Right cardiac atrium (tissue), 5 donors: ENCODE data around the gene SLC12A2. TPM values are rescaled to one million over a fixed set of nuclear protein-coding genes. Genes with fewer than 3 reads are reported as not detected.

Experiments
- ATAC-seq, 2 donors: fragments of 200-7000 bp; cut with Tn5 transposase; one replicate each; pipeline versions ENCODE4 v1.8.0 to v1.9.1; 2020; ENCODE audit warnings: moderate library complexity in 2 of 2, mild to moderate bottlenecking in 1 of 2
- DNase-seq, 3 donors: peaks; one replicate each; pipeline ENCODE4 v3.0.0-alpha.2; 2020
- H3K27ac ChIP-seq: one replicate; pipeline ENCODE4 v1.5.1; 2013; ENCODE audit warnings: mild to moderate bottlenecking, low read length, control low read depth, moderate library complexity
- H3K27me3 ChIP-seq: one replicate; pipeline ENCODE4 v1.6.1; 2013; ENCODE audit not compliant: control insufficient read depth, insufficient read depth
- H3K4me1 ChIP-seq: one replicate; pipeline ENCODE4 v1.6.1; 2013; ENCODE audit warnings: low read length; ENCODE audit not compliant: control insufficient read depth, insufficient read depth
- H3K4me3 ChIP-seq: one replicate; pipeline ENCODE4 v1.5.1; 2013; ENCODE audit warnings: low read length, control low read depth
- H3K9me3 ChIP-seq: one replicate; pipeline ENCODE4 v1.6.1; 2013; ENCODE audit warnings: low read length; ENCODE audit not compliant: control insufficient read depth
- WGBS: extraction: QIAGEN DNeasy Blood & Tissue Kit; methylation state at CpG from one replicate; pipeline ENCODE4 v1.1.7; 2013; 5-methylcytosine and 5-hydroxymethylcytosine counted together
- intact Hi-C, 4 donors: fragments of 100-400 bp; cut with DNase I; formaldehyde crosslinking; loops; one replicate each; pipeline versions ENCODE4 v1.11.0 to v1.14.0; 2022 to 2023
- polyA plus RNA-seq: library from polyadenylated mRNA; stranded (reverse); fragments of 200-250 nt; gene quantifications from one replicate; pipeline ENCODE4 v1.2.3, GENCODE V29; 2013
- total RNA-seq, 4 donors: library from RNA; stranded (reverse); fragmentation: NEBNext Ultra II Directional; extraction: Animal tissue kit (Norgen Biotek cat#: 25700); gene quantifications; one replicate each; pipeline ENCODE4 v1.2.1, GENCODE V29; 2021
- donor health status: healthy with polysubstance abuse.
- donor health status: DM: no; HTN: yes; CAD: no.
- donor health status: DM: no; HTN: no; CAD: no.
- donor health status: DM: no; HTN: yes; CAD: no; lungs with severe emphysema.
- donor health status: DM: yes; HTN: yes; CAD: no.

Gene SLC12A2
- total and polyA plus RNA-seq, 5 donors, result 2.4 to 18.7 (median 9.1) TPM

DNA sequence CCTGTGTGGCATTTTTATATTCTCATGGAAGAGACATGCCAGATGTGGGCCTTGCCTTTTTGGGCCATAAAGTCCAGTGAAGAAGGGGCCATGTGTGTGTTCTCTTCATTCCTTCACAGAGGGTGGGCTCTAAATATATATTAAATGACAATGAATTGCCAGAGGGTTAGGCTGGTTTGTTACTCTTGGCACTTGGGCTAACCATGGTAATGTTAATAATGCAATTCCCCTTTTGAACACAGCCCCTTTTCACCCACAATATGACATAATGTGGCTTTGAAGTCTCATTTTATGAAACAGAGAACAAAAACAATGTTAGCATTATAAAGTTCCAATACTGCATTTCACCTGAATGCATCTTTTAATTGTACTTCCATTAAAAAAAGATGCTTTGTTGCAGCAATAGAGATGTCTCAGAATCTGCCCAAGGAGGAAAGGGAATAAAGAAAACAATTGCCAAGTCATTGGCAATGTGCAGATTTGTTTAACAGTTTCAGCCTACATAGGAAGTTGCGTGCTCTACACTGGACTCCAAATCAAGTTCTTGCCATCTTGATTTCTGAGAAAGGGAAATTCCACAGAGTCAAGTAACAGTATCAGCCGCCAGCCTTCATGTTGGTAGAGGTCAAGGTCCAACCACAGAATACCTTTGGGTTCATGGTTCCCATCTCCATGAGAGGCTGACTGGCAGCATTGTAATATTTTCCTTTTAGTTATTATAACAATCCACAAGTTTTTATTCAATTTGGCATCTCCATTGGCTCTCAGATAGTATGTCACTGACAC, 141.9 kb downstream of the SLC12A2 start:
- Histone ChIP-seq H3K4me1 (no peaks in the 10 kb centered on the region), H3K4me3 (no peak overlapping the region), H3K9me3 (no peaks in the 10 kb centered on the region), H3K27ac (no peak overlapping the region), H3K27me3 (no peaks in the 10 kb centered on the region)
- DNase-seq, result no peak
- intact Hi-C loops, result loop anchor here in 1 of 4 donors (5.0 kb wide), 1 partner anchor 277 kb away; no protein-coding TSS in a partner anchor
- WGBS, result 96% methylated on average over 2 of the region's 2 CpGs
- no peak for ATAC-seq

DNA sequence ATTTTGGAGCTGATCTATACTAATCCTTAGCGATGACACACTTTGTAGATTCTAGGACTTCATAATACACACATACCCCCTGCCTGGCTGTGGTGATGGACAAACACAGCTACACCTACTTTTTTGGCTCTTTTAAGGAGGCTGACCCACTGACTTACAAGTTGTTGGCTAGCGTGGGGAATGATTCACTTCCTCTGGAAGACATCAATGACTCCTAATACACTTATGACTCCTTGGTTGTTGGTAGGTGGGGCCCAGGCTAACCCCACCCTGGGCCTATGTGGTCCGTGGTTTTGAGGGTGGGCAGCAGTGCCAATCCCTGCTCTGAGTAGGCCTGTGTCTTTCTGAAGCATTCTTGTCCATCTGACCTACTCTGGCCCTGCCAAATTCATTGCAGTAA, 144.4 kb downstream of the SLC12A2 start:
- no peaks in the 10 kb centered on the region for H3K4me1 ChIP-seq
- H3K27me3 ChIP-seq, result no peaks in the 10 kb centered on the region
- WGBS, result 55% methylated on average over 3 of the region's 3 CpGs
- H3K9me3 ChIP-seq, result no peaks in the 10 kb centered on the region
- ATAC-seq (peak; percentile 16 to 92), DNase-seq (no peak)
- no peak overlapping the region for H3K27ac ChIP-seq
- intact Hi-C loops, result loop anchor here in 1 of 4 donors (5.0 kb wide), 1 partner anchor 274 kb away; no protein-coding TSS in a partner anchor
- no peak overlapping the region for H3K4me3 ChIP-seq

DNA sequence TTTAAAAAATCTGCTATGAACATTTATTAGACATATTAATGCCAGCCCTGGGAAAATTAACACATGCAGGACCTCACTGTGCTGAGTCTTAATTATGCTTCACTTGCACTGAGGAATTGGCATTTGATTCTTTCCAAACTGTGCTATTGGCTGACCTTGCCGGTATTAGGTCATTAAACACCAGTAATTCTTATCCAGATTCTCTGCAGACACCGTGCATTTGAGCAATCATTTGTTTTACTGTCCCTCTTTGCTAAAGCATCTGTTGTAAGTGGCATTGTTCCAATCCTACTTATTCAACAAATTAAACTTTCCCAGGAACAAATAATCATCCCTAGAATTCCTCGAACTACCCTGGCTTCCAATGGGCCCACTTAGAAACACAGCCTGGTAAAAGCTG, 145.0 kb downstream of the SLC12A2 start:
- ATAC-seq (peak; percentile 31 to 61), DNase-seq (no peak)
- WGBS, result 33% methylated on average over 3 of the region's 3 CpGs
- Histone ChIP-seq H3K27me3 (no peaks in the 10 kb centered on the region), H3K4me1 (no peaks in the 10 kb centered on the region), H3K4me3 (no peak overlapping the region), H3K9me3 (no peaks in the 10 kb centered on the region), H3K27ac (no peak overlapping the region)
- intact Hi-C loops, result loop anchor here in 1 of 4 donors (5.0 kb wide), 1 partner anchor 274 kb away; no protein-coding TSS in a partner anchor

DNA sequence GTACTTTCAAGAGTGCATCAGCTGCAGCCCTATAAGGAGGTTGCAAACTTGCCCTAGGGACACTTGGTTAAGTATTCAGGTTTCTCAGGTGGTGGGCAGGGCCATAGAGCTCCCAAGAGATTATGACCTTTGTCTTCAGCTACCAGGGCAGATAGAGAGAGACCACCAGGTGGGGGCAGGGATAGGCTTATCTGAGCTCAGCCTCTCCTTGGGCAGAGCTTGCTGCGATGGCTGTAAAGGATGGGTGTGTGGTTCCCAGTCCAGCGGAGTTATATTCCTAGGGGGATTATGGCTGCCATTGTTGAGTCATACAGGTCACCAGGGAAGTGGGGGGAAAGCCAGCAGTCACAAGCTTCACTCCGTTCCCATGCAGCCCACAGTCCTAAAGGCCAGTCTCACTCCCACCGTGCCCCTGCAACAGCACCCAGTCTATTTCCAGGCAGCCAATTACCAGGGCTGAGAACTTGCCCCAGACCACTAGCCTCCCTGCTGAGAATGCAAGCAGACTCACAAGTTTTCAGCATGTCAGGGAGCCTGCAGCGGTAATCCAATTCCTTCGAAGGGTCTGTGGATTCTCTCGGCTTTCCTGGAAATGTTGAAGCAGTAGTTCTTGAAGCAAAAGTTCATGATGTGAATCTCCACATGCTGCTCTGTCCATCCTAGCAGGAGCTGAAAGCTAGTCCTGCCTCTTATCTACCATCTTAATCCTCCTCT, 151.5 kb downstream of the SLC12A2 start:
- no peak for DNase-seq
- H3K9me3 ChIP-seq, result no peaks in the 10 kb centered on the region
- no peaks in the 10 kb centered on the region for H3K4me1 ChIP-seq
- intact Hi-C loops, result no loop called here
- WGBS, result 92% methylated on average over 7 of the region's 7 CpGs
- H3K4me3 ChIP-seq, result no peak overlapping the region
- H3K27ac ChIP-seq, result no peak overlapping the region
- ATAC-seq, result no peak
- no peaks in the 10 kb centered on the region for H3K27me3 ChIP-seq

DNA sequence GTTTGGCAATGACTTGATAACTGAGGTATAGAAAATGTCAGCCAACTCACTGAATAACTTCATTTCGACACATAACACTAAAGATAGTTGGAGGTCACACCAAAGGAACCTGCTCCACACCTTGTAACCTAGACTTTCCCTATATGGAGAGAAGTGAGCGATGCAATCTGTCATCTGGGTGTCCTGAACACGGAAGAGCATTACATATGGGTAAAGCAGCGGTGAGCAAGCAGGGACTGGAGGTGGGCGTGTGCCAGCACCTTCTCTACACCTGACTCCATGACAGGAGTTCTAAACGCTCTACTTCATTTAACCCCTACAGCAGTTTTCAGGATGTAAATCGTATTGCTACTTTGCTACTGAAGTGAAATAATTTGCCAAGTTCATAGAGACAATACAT, 152.8 kb downstream of the SLC12A2 start:
- intact Hi-C loops, result no loop called here
- Histone ChIP-seq H3K27ac (no peak overlapping the region), H3K27me3 (no peaks in the 10 kb centered on the region), H3K4me3 (no peak overlapping the region), H3K4me1 (no peaks in the 10 kb centered on the region), H3K9me3 (no peaks in the 10 kb centered on the region)
- no peak for DNase-seq
- 85% methylated on average over 7 of the region's 7 CpGs for WGBS
- ATAC-seq, result no peak

DNA sequence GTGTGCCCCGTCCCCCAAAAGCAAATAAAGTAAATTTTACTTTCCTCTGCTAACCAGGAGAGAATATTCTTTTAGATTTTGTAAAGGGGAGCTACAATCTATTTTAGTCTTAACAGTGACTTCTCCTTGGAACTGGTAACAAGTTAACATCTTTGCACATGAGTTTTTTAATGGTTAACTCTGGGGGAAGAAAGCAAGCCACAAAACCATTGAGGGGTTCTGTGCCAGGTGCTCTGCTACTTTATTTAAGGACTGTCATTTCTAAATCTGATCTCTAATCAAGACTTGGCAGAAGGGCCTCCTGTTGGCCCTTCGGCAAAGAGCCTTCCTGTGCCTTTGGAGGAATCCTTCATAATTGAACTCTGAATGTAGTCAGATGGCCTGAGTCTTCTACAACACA, 153.4 kb downstream of the SLC12A2 start:
- Histone ChIP-seq H3K27ac (no peak overlapping the region), H3K4me1 (no peaks in the 10 kb centered on the region), H3K9me3 (no peaks in the 10 kb centered on the region), H3K27me3 (no peaks in the 10 kb centered on the region), H3K4me3 (no peak overlapping the region)
- ATAC-seq, result no peak
- intact Hi-C loops, result no loop called here
- WGBS, result 64% methylated on average over 2 of the region's 2 CpGs
- no peak for DNase-seq

DNA sequence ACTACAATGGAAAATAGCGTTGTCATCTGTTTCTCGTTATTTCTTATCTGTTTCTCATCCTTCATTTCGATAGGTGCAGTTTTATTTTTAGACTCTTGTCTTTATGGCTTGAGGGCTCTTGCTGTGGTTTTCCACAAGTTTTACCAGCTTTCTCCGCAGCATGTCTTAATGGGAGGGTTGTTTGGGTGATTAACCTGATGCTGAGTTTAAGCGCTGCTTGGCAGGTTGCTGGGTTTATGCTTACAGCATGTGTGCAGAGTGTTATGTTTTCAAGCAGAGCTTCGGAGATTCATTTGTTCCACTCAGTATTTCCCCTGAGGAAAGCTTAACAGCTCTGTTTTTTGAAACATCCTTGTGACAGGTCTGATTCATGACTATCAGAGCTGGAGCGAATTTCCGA, 154.0 kb downstream of the SLC12A2 start:
- no peaks in the 10 kb centered on the region for H3K4me1 ChIP-seq
- no peaks in the 10 kb centered on the region for H3K9me3 ChIP-seq
- no peaks in the 10 kb centered on the region for H3K27me3 ChIP-seq
- ATAC-seq, result no peak
- H3K4me3 ChIP-seq, result no peak overlapping the region
- WGBS, result 48% methylated on average over 8 of the region's 8 CpGs
- DNase-seq, result no peak
- intact Hi-C loops, result no loop called here
- no peak overlapping the region for H3K27ac ChIP-seq
